KOPT-K1 (cell line): ENCODE results near the gene OPTC.

Source experiments
- H3K27ac ChIP-seq: fragments of 200-600 bp; sonication (generic); 2 replicates; pipeline ENCODE4 v1.5.1; 2016; ENCODE audit warnings: antibody characterized with exemption, mild to moderate bottlenecking, low read depth, low read length; ENCODE audit not compliant: poor library complexity, severe bottlenecking
- H3K36me3 ChIP-seq: fragments of 200-600 bp; sonication (generic); 2 replicates; pipeline ENCODE4 v1.5.1; 2017; ENCODE audit warnings: antibody characterized with exemption, mild to moderate bottlenecking, low read length, moderate library complexity; ENCODE audit not compliant: insufficient read depth
- H3K9me3 ChIP-seq: fragments of 200-600 bp; sonication (generic); 2 replicates; pipeline ENCODE4 v1.5.1; 2017; ENCODE audit warnings: antibody characterized with exemption, low read length, mild to moderate bottlenecking; ENCODE audit not compliant: insufficient read depth, poor library complexity, severe bottlenecking

Gene OPTC

DNA sequence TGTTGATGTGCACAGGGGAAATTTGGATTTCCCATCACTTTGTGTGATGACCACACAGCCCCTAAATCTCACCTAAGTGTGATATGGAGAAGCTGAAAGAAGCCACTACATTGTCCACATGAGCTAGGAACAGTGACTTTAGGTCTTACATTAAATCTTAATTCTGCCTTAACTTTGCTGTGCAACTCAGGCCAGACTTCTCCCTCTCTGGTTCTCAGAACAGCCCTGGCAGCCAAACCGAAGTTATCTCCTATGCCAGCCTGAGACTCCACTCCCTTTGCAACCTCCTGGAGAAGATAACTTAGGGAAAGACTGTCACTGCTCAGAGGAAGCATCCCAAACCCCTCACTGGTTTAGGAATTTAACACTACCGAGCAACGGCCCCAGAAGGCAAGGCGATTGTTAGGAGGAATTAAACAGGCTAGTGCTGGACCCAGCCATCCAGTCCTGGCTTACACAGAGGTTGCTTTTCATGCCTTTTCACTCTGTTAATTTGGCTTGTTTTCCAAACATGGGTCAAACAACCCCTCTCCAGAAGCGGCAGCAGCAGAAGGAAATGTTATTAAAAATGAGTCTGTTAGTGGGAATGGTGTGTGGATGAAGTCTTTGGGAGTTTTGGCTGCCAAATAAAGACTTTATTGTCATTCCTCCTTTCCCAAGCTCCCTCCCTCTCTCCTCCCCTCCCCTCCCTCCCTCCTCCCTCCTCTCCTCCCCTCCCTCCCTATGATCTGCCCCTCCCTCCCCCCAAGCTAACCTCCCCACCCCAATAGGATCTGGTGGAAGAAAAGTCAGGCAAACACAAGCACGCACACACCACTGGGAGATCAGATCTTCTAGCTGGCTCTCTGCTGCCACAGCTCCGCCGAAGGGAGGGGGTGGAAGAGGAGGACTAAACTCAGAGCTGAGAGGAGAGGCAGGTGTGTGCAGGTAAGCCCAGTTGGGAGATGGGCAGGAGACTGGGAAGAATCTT lies 18.7 kb upstream of the OPTC start, which contains the start of gene PRELP:
Gene PRELP, plus strand, starts transcription at position 795 of the 970 bp plus-strand sequence. CDS start 7,379 bp downstream, outside the sequence.
- Histone ChIP-seq H3K27ac (no peak within 1 kb of the TSS), H3K36me3 (no peaks in the 10 kb centered on the region), H3K9me3 (no peaks in the 10 kb centered on the region)

DNA sequence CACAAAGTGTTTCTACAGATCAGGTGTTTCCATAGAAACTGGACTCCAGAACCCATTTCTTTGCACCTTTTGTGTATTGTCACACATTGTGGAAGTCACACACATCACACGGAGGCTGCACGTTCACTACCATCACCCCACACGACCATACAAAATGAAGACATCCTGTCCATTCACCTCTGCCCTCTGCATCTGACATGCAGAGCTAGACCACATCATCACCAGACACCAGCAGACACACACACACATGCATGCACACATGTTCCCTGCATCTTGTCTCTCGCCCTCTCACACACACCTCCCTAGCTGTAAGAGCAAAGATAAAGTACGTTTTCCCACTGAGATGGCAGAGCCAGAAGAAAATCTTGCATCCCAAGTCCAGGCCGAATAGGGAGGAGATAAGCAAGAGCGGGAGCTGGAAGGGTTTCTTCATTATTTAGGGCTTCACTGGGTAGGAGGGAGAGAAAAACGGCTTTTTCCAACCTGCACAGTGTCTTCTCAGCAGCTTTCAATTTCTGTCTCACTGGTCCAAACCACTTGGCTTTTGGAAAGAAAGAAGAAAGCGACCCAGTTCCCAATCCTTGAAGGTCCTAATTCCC lies 17.6 kb upstream of the OPTC start:
- no peak overlapping the region for H3K27ac ChIP-seq
- H3K36me3 ChIP-seq, result no peaks in the 10 kb centered on the region
- H3K9me3 ChIP-seq, result no peaks in the 10 kb centered on the region

DNA sequence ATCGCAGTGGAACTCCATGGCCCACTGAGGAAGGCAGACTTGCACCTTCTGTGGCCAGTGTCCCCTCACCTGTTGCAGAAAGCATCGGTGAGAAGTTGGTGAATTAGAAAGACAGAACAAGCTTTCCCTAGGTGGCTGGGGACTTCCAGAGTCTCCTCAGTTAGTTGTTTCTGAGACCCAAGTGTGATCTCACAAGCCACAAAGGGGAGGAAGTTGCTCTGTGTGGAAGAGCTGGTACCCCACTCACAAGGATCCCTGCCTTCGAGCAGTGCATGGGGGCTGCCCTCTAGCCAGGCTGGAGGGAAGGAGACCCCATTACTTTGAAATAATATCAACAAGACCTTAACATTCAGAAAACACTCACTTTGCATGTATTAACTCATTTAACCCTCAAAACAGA lies 16.2 kb upstream of the OPTC start:
- Histone ChIP-seq H3K36me3 (no peaks in the 10 kb centered on the region), H3K27ac (no peak overlapping the region), H3K9me3 (no peaks in the 10 kb centered on the region)

DNA sequence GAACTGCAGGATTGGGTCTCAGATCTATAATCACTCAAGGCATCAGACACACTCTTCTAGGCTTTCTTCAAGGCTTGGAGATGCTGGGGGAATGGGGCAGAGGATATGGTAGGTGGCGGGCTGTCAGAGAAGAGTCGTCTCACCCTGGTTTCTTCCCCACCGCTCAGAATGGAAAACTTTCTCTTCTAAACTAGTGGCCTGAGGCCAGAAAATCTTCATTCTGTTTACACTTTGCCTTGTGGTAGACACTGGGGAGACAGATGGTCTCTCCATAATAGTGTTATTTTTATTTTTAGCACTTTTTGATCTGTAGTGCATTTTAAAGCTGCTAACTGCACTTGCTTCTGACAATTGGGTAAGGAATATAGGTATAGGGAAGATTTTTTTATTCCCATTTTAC lies 15.7 kb upstream of the OPTC start:
- Histone ChIP-seq H3K9me3 (no peaks in the 10 kb centered on the region), H3K27ac (no peak overlapping the region), H3K36me3 (no peaks in the 10 kb centered on the region)

DNA sequence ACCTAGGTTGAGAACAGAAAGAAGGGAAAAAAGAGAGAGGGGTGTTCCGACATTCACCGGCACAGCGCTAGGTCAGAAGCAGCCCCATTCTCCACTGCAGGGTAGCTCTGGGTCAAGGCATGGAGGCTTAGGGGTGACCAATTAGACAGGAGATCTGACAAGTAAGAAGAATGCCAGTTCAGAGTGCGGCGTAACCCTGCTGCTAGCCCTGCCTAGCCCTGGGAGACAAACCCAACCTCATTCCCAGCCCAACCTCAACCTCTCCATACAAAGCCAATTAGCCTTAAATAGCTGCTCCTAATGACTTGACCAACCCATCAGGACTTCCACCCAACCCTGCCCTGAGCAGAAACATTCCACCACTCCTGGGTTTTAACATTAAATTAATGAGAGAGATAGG lies 15.0 kb upstream of the OPTC start:
- Histone ChIP-seq H3K27ac (no peak overlapping the region), H3K9me3 (no peaks in the 10 kb centered on the region), H3K36me3 (no peaks in the 10 kb centered on the region)

DNA sequence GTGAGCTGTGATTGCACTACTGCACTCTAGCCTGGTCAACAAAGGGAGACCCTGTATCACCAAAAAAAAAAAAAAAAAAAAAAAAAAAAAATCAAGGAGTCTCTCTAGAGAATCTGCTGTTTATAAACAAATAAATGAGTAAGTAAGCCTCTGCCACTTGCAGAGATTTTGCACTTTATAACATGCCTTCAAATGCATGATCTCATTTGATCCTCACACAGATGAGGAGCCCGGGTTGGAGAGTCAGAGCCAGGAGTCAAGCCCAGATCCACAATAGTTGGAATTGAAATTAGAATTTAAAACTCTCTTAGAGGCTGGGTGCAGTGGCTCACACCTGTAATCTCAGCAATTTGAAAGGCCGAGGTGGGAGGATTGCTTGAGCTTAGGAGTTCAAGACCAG lies 14.3 kb upstream of the OPTC start:
- Histone ChIP-seq H3K9me3 (no peaks in the 10 kb centered on the region), H3K36me3 (no peaks in the 10 kb centered on the region), H3K27ac (no peak overlapping the region)

DNA sequence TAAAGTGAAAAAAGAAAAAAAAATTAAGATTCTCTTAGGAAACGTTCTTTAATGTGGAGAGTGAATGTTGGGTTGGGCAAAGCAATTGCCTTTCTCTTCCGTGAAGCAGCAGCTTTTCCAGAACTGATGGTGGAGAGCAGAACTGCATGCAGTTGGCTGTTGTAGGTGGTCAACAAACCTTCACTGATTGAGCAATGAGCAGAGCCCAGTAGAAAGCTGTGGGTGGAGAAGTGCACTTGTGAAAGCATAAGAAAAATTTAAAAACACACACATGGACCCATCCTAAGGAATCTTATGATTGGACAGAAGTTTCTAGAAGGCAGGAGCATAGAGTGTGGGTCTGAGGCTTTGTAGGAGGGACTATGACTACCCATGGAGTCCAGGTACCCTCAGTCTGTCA lies 13.9 kb upstream of the OPTC start:
- H3K27ac ChIP-seq, result no peak overlapping the region
- H3K36me3 ChIP-seq, result no peaks in the 10 kb centered on the region
- H3K9me3 ChIP-seq, result no peaks in the 10 kb centered on the region

DNA sequence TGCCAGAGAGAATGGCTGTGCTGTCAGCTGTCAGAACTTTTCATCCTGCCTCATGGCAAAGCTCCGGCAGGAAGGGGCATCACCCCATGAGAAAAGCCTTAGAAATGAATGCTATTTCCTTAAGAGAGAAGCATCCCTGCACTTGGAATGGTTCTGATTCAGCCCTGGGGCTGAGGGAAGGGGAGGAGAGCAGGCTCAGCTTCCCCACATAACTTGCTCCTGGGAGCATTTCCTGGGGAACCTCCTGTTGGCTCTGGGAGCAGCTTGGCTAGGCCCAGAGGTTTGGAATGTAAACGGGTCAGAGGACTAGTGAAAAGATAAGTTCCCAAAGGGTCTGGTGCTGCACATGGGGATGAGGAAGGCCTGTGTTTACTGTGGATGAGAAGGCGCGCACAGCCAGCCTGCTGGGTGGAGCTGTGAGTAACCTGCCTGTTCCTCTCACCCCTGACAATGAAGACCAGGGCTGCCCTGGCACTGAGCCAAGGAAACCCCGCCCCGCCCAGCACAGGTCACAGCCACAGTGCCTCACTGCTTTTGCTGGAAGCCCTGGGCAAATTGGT lies 13.3 kb upstream of the OPTC start:
- no peaks in the 10 kb centered on the region for H3K36me3 ChIP-seq
- H3K9me3 ChIP-seq, result no peaks in the 10 kb centered on the region
- no peak overlapping the region for H3K27ac ChIP-seq

DNA sequence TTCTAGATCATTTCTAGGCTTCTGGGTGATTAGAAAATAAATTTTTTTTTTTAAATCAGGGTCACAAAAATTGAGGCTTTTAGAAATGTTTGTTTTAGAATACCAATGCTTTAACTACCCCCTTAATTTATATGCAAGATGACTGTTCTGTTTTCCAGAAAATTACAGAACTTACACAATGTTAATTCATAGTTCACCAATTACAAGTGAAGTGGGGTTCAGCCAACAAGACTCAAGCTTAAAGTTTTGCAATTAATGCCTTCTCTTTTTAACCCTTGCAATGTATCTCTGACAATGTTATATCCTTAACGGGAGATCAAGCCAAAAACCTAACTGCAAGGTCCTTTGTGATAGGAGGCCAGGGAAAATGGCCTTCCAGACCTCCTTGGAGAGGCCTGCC lies 12.8 kb upstream of the OPTC start:
- Histone ChIP-seq H3K27ac (no peak overlapping the region), H3K36me3 (no peaks in the 10 kb centered on the region), H3K9me3 (no peaks in the 10 kb centered on the region)

DNA sequence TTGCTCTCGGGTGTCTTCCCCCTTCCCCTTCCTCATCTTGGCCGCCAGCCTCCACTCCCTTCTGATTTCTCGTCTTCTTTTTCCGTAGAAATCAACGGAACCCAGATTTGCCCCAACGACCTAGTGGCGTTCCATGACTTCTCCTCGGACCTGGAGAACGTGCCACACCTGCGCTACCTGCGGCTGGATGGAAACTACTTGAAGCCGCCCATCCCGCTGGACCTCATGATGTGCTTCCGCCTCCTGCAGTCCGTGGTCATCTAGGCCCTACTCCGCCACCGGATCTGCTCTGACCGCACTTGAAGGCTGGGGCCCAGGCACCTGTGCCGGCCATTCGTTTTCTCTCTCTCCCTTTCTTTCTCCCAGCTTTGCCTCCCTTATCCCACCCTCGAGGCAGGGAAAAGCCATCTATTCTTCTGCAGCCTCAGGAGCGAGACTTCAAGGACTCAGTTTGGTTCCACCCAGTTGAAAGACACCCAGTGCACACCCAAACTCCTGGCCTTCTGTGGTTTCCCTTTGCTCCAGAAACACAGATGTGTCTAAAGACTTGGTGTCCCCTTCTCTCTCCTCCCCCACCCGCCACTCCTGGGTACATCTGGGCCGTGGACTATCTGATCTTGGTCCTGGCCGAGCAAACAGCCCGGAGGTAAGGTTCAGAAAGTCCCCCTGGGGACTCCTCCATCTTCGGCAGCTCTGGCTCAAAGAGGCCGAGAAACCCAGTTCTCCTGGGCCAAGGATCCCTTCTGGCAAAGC lies 7.2 kb upstream of the OPTC start:
- H3K36me3 ChIP-seq, result no peaks in the 10 kb centered on the region
- no peak overlapping the region for H3K27ac ChIP-seq

DNA sequence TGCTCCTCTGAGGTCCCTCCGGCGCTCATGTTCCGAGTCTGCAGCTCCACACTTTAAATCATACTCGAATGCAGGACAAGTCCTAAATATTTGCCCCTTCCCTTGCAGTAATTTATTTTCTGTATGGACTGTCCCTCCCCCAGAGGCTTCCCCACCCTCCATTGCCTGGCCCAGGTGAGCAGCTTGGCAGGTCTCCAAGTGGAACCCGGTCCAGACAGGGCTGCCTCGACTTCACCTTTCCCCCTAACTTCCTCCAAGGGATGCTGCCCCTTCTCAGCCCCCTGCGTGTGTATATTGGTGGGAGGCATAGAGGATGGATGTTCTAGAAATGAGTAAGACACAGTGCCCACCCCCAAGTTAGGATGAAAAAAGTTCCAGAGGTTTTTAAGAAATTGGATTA lies 5.4 kb upstream of the OPTC start:
- no peaks in the 10 kb centered on the region for H3K9me3 ChIP-seq
- H3K36me3 ChIP-seq, result no peaks in the 10 kb centered on the region
- H3K27ac ChIP-seq, result no peak overlapping the region

More for the DNA sequence above, 7.2 kb upstream of the OPTC start:
- no peaks in the 10 kb centered on the region for H3K9me3 ChIP-seq

DNA sequence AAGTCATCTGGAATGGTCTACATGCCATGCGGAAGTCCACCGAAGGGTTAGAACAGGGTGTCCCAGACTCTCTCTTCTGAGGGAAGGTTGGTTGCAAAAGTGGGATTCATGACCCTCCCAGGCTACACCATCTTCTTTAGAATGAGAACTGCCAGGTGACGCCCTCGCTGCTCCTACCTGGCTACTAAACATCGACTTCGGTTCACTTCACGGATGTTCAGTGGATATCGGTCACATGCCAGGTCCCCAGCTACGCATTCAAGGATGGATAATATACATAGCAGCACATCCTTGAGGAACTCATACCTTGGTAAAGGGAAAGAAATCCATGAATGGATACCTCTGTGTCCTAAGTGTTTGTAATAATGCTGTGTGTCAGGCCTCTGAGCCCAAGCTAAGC lies 3.3 kb upstream of the OPTC start:
- no peaks in the 10 kb centered on the region for H3K36me3 ChIP-seq
- H3K9me3 ChIP-seq, result no peaks in the 10 kb centered on the region
- no peak overlapping the region for H3K27ac ChIP-seq

DNA sequence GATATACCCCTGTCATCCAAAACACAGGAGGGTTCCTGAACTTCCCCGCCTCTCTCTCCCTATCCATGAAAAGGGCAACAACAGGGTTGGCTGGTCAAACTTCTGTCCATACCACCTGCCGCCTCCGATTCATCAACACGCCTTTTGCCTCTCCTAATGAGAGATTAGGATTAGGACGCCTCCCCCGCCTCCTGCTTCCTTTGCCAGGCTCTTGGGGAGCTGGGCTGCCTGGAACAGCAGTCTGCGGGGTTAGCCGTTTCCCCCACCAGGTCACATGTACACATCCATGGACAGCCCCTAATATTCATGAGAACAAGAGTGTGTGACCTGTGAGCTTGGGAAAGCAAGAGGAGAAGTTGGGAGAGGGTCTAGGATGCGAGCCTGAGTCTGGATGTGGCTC lies 2.3 kb upstream of the OPTC start:
- Histone ChIP-seq H3K36me3 (no peaks in the 10 kb centered on the region), H3K27ac (no peak overlapping the region)

DNA sequence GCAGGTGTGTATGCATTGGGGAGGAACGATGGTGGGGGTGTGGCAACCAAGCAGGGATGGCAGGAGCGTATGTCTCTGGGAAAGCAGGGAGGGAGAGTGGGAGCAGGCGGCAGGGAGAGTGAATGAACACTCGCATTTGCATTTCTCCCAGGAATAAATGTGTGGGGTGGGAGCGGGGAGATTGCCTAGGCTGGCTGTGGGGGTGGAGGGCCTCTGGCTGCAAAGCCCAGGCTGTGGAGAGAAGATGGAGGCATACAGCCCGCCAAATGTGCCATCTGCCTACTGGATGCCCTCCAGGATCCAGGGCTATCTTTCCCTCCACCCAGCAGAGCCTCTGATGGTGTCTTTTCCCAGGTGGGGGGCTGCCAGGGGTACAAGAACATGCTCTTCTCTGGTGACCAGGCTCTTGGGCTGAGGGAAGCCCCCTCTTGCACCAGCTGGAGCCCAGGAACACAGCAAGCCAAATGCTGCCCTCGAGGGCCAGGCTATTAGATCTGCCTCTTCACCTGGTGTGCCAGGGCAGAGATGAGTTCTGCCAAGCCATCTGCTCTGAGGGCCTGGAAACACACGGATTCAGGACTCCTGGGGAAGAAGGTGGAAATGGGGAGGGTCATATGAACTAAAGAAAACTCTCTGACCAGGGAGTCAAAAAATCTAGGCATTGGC lies 1.7 kb upstream of the OPTC start:
- Histone ChIP-seq H3K27ac (no peak overlapping the region), H3K36me3 (no peaks in the 10 kb centered on the region), H3K9me3 (no peaks in the 10 kb centered on the region)

More for the DNA sequence above, 2.3 kb upstream of the OPTC start:
- no peaks in the 10 kb centered on the region for H3K9me3 ChIP-seq
